H1 (cell line): ENCODE results near the gene CCDC183. TPM values are rescaled to one million over a fixed set of nuclear protein-coding genes. Genes with fewer than 3 reads are reported as not detected.

Source experiments
- polyA plus RNA-seq, 7 experiments: library from polyadenylated mRNA; depleted of rRNA in 3 of 7; stranded (reverse) in 5 of 7; unstranded in 2 of 7; fragments of >200 nt in 5 of 7; fragments of 200-250 nt in 2 of 7; gene quantifications; 1 replicate in 5 of 7; 2 replicates in 1 of 7; 4 replicates in 1 of 7; pipeline versions ENCODE4 v1.2.1 to v1.2.3, GENCODE V29; 2011 to 2013; ENCODE audit warnings: missing spikeins in 2 of 7, mixed read lengths in 2 of 7
- total RNA-seq: library from RNA; stranded (reverse); fragmentation: NEBNext Ultra II Directional; extraction: Animal tissue kit (Norgen Biotek cat#: 25700); gene quantifications from 2 replicates; pipeline ENCODE4 v1.2.1, GENCODE V29; 2021
- TF ChIP-seq, protein P1 (sequence below): IDR thresholded peaks from 2 replicates; pipeline ENCODE4 v1.6.1; 2011; ENCODE audit warnings: low read depth, mild to moderate bottlenecking, low read length; ENCODE audit not compliant: insufficient read depth

Gene CCDC183
- total and polyA plus RNA-seq, 2 of the 8 experiments (the other 6 are each of a cell fraction or from before 2014, with no cell fraction given) = 0.51 to 1.6 TPM

DNA sequence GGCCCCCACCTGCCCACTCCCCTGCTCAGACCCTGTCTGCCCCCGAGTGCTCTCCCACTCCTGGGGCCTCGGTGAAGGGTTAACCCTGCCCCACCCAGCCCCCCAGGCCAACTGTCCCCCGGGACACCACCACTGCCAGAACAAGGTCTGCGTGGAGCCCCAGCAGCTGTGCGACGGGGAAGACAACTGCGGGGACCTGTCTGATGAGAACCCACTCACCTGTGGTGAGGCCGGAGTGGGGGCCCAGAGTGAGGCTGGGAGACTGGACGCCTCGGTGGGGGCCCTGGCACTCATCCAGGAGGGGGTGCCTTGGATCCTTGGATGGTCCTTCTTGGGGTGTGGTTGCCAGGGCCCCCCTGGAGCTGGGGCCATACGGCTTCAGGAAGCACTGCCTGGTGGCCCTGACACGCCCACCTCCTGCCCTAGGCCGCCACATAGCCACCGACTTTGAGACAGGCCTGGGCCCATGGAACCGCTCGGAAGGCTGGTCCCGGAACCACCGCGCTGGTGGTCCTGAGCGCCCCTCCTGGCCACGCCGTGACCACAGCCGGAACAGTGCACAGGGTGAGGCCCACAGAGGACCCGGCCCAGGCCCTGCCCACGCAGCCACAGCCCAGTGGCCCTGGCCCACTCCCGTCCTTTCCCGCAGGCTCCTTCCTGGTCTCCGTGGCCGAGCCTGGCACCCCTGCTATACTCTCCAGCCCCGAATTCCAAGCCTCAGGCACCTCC is 58.1 kb downstream of the CCDC183 start (continued):
- TF ChIP-seq, protein P1, sequence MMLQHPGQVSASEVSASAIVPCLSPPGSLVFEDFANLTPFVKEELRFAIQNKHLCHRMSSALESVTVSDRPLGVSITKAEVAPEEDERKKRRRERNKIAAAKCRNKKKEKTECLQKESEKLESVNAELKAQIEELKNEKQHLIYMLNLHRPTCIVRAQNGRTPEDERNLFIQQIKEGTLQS = no peak
